SKM-1 treated with dmso at 0.1 percent for 144 hours (cell line): ENCODE measurements around the gene SLC12A2.

ENCODE experiments used
- DNase-seq: peaks from one replicate; lab custom pipeline; 2025; ENCODE audit not compliant: unreplicated experiment; lab: John Stamatoyannopoulos, UW

Gene SLC12A2

DNA sequence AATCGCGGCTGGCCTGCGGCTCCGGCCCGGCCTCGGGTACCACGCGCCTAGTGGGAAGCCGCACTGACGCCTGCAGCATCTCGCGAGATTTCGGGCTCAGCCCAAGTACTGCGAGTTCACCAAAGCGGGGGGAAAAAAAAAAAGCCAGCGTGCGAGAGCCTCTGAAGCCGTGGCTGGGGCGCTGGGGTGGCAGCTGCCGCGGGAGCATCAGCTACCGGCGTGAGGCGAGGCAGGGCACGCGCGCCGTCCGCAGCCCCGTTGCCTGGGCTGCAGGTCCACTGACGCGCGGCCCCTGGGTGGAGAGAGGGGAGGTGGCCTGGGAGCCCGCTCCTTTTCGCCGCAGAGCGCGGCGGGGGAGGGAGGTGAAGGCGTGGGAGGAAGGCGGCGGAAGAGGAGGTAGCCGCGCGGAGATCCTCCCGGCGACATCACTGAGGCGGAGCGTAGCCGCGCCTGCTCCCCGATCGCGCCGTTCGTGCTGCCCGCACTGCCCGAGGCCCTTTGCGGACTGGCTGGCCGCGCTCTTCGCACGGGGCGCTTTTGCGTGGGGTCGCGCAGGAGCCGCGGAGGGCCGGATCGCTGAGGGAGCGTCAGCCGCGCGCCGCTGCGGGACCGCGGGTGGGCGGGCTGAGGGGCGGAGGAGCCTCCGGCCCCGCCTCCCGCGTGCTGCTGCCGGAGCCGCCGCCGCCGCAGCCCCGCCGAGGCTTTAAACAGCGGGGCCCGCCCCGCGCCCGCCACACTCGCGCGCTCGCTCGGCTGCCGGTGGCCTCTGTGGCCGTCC, at the start of gene SLC12A2:
TSS of gene SLC12A2 (plus strand) at position 734 of the 778 bp plus-strand sequence. CDS start 189 bp downstream, outside the sequence.
- peak; percentile 85 for DNase-seq

DNA sequence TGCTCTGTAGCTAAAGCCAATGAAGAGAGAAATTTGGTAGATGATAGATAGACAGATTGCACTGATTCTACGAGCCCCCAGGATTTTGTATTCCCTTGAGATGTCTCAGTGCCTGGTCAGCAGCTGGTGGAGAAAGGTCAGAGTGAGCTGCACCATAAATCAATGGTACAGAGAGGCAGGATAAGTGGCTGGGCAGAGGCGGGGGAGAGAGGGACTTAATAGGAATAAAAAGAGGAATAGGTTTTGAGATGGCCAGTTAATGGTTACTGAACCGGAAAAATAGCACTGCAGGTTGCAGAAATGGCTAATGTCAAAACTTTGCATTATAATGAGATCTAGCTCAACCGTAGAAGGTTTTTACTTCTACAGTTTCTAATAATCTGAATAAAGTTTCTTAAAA, 47.9 kb upstream of the SLC12A2 start:
- no peak for DNase-seq

DNA sequence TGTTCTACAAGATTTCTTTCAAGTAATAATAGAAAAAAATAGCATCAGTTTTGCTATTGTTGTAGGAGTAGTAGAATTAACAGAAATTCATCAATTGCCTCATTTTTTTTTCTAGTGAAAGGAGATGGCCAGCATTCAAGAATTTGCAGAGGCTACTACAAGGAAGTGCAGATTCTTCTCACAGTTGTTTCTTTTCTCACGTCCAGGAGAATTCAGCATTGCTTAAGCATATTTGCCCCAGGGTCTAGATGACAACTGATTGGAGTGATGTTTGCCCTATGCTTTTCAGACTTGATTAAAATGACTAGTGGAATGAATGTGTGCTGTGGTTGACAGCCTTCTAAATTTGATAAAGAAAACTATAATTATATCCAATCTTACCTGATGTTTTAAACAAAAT, 46.6 kb upstream of the SLC12A2 start:
- DNase-seq, result no peak

DNA sequence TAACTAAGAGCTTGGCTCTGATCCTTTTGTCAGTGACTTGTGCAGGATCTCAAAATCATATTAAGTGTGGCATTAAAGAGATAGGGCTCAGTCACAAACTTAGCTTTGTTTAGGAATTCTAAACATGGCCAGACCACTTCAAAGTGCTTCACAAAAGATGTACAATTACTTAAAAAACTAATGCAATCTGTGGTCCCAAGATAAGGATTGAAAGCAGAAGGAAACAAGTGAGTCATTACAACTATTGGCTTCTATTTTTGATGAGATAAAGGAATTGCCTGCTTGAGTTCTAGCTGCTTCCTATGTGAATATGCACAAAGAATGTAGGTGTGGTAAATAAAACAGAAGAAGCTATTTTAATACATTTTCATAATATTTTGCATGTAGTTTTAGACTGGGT, 44.9 kb upstream of the SLC12A2 start:
- DNase-seq, result no peak

DNA sequence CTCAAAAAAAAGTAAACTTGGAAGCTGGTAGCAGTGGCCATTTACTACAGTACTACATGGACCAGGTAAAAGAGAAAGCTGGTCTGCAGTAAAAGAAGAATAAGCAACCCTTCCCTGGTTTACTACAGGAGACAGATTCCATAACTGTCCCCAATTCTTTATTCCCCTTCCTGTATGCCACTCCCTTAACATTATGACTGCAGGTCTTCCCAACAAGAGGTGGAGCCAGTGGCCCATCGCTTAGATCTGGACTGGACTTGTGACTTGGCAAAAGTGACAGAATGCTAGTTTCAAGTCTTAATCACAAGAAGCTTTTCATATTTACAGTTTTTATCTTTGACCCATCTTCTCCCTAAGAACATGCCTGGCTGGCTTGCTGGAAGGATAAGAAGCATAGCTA, 42.6 kb upstream of the SLC12A2 start:
- DNase-seq, result no peak

DNA sequence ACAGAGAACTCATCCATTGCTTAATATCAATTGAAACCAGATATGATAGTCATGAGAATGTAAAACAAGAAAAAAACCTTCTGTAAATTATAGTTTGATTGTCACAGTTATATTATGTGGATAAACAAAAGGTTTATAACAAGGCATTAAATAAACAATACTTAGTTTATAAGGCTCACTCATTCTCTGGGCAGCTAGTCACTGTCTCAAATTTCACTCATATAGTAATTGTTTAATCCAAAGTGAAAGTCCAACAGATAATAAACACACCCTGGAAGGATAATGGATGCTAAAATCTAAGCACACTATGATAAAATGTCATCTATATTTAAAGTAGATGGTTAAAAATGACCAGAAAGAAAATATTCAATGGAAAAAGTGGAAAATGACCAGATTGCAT, 30.8 kb upstream of the SLC12A2 start:
- DNase-seq, result no peak

DNA sequence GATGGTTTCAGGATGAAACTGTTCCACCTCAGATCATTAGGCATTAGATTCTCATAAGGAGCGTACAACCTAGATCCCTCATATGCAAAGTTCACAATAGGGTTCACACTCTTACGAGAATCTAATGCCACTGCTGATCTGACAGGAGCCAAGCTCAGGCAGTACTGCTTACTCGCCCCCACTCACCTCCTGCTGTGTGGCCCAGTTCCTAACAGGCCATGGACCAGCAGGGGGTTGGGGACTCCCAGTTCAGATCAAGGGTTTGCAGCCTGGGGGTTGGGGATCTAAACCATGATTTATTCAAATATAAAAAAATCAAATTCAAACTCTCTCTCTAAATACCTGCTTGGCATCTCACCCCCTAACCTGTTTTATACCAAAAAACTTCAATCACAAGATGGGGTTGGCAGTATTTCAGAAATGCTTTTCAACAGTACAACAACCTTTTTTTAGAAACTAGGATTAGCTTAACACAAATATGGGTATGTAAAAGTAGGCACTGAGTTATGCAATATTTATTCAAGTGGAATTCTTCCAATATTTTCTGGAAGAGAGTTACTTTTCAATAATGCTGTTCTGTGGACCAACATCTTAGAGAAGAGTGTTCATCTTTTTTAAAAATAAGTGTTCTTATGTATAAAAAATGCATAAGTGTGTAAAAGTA, 30.1 kb upstream of the SLC12A2 start:
- DNase-seq, result no peak

DNA sequence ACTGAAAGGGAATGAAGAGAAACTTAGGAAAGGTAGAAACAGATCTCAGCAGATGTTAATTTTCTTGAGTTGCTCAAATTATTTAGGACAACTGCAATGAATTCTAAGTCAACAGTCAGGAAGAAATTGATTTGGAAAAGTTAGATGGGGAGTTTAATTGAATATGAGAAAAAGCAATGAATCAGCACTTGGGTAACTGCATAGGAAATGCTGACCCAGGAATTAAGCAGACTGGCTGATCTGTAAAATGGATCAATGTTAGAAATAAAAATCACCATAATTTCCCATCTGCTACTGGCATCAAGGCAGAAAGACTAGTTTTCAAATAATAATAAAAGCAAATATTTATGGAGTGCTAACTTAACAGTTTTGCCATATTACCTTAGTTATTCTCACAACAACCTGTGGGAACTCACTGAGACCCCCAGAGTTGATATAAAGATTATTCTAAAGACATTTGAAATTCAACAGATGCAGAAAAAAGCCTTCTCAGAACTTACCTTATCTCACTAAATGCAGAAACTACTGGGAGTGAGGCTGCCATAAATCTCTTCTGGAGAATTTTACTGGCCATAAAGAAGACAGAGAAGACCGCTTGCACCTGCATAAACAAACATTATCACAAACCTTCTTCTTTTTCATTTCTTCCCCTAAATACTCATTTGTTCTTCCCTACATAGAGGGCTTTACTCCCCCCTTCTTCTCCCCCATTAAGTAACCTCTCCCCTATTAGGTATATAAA, 22.8 kb upstream of the SLC12A2 start:
- no peak for DNase-seq

DNA sequence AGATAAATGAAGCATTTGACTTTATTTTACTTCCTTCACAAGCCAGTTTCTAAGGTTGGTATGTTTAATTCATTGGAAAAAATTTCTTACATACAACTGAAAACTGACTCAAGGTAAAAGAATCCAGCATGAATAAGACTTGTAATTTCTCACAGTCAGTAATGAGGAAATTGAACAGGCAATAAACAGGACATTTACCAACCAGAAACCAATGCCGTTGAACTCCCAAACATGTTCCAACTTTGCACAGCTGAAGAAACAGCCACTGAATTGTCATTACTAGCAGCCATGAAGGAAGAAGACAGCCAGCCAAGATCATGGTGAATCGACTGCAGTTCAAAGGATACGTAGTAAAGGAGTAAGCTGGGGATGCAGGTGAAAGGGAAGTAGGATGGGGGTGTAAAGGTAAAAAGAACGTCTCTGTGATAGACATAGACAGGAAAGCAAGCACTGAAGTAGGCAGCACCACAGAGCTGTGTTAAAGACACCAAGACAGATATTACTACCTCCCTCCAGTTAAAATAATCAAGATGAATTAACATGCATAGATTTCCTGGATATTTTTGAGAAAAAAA, 21.3 kb upstream of the SLC12A2 start:
- no peak for DNase-seq

DNA sequence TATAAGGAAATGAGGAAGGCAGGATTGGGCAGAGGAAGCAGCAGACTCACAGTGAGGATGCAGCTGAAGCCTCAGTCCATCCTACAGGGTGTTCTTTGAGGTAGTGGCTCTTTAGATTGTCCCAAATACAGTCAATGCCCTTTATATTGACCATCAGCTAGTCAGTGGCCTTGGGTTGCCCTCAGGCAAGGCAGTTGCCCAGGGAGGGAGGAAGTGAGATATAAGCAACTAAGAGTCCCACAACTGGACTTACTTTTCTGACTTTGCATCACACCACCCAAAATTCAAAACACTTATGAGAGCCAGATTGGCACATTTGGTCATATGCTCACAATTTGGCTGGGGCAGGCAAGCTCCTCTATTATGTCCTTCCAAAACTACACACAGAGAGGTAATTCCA, 9.4 kb upstream of the SLC12A2 start:
- DNase-seq, result no peak

DNA sequence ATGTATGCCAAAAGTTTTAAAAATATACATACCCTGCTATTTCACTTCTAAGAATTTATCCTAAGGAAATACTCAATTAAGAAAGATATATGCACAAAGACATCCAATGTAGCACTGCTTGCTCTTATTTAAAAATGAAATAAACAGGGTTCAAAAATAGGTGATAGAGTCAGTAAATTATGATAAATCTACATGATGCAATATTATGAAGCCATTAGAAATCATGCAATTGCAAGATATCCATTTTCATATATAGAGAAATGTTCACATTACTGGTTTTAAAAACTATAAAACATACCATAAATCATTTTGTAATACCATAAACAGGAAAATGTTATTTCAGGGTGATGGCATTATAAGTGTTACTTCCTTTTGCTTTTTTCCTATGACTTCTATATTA, 8.6 kb upstream of the SLC12A2 start:
- DNase-seq, result no peak

DNA sequence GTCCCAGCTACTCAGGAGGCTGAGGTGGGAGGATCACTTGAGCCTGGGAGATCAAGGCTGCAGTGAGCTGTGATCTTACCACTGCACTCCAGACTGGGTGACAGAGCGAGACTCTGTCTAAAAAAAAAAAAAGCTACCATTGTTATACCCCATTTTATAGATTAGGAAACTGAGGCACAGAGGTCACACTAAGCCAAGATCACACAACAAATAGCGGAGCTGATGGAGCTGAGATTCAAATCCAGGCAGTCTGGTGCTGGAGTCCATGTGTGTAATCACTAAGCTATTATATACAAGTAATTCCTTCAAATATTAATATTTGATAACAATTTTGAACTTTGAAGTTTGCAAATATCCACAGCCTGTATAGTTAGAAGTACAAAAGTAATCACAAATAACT, 6.0 kb upstream of the SLC12A2 start:
- no peak for DNase-seq

DNA sequence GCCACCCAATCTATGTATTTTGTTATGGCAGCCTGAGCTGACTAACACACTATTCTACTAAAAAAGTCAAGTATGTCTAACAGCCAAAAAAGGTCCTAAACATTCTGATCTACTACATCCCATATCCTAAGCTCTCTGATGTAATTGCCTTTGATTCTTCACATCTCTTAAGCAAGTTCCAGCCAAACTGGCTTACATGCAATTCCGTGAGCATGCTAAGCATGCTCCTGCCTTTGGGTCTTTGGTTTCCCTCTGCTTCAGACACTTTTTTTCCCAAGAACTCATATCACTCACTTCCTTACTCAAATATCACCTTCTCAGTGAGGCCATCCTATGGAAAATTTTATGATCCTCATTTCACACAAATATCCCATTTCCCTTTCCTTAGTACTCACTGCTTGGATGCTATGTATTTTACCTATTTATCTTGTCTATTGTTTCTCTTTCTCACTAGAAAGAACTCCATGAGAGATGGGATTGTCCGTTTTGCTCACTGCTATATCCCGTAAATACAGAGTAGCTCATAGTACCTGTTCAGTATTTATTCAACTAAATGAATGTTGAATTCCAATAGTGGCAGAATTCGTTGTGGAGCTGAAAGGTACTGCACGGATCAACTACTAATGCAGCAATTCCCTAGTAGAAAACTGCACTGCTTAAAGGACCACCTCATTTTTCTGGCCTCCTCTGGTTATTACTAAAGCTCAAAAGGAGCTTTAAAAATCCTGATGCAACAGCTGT, 2.3 kb upstream of the SLC12A2 start:
- no peak for DNase-seq

DNA sequence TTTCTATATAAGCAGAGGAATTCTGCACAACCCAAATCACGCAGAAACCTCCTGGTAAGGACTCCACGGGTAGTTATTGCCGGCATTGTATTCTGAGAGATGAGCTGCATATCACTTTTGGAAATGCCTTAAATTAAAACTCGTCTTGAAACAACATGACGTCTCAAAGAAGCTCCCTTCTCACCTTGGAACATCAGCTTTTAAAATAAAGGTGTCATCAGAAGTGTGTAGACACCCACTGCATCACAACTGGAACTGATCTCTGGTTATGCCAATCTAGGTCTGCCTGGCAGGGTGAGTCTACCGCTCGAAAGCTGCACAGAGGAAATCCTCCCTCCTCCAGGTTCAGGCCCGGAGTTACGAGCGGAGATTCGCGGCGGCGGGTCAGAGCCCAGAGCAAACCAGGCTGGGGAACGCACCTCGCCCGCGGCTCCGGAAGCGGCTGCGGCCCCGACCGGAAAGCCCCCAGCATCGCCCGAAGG, 974 bp upstream of the SLC12A2 start:
- DNase-seq, result no peak

DNA sequence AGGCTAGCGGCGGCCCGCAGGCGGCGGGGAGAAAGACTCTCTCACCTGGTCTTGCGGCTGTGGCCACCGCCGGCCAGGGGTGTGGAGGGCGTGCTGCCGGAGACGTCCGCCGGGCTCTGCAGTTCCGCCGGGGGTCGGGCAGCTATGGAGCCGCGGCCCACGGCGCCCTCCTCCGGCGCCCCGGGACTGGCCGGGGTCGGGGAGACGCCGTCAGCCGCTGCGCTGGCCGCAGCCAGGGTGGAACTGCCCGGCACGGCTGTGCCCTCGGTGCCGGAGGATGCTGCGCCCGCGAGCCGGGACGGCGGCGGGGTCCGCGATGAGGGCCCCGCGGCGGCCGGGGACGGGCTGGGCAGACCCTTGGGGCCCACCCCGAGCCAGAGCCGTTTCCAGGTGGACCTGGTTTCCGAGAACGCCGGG, 253 bp downstream of the SLC12A2 start:
- no peak for DNase-seq

DNA sequence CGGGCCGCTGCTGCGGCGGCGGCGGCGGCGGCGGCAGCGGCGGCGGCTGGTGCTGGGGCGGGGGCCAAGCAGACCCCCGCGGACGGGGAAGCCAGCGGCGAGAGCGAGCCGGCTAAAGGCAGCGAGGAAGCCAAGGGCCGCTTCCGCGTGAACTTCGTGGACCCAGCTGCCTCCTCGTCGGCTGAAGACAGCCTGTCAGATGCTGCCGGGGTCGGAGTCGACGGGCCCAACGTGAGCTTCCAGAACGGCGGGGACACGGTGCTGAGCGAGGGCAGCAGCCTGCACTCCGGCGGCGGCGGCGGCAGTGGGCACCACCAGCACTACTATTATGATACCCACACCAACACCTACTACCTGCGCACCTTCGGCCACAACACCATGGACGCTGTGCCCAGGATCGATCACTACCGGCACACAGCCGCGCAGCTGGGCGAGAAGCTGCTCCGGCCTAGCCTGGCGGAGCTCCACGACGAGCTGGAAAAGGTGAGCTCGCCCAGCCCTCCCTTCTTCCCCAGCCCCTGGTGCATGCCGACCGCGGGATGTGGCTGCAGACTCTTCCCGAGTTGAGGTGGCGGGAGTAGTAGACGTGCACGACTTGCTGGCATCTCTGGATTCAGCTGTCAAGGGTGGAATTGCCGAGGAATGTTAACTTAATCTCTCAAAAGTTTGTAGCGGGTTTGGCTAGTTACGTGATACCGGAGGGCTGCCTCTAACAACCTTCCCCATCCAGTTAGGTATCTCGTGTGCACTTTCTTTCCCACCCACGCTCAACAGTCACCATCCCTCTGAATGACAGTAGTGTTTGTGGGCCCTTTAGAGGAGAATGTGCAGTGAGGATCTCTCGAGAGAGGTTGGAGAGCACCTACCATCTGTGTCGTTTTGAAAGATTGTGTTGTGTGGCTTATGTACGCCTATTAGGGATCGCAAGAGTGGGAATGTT, 932 bp downstream of the SLC12A2 start:
- DNase-seq, result no peak

DNA sequence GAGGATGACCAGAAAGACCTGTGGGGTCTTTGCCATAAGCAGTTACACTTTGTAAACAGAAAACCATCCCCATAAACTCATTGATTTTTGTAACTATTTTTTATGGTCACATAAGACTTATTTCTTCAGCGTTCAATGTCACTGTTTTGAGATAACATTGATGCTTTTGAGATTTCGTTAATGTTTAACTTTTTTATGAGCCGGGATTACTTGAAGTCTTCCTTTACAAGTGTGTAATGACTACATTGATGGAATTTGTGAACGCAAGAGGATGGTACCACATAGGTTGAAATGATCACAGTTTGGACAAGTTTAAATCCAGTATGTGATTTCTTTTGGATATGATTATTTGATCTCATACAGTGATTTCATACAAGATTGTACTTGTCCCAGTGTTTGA, 1.8 kb downstream of the SLC12A2 start:
- DNase-seq, result no peak

DNA sequence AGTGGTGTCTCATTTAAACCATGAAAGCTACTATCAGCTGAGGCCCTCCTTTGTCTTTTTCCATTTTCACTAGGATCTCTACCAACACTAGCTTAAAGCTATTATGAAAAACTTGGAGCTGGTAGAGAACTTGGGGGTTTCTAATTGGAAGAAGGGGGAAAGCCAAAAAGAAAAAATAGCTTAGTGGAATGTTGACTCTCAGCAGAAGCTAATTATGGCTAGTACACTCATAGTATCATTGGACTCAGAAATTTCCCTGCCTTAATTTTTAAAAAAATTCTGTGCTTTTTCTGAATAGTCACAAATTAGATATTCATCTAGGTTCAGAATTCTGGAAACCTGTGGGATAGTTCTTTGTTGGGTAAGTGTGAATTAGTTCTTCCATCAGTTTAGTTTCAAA, 8.0 kb downstream of the SLC12A2 start:
- DNase-seq, result no peak

DNA sequence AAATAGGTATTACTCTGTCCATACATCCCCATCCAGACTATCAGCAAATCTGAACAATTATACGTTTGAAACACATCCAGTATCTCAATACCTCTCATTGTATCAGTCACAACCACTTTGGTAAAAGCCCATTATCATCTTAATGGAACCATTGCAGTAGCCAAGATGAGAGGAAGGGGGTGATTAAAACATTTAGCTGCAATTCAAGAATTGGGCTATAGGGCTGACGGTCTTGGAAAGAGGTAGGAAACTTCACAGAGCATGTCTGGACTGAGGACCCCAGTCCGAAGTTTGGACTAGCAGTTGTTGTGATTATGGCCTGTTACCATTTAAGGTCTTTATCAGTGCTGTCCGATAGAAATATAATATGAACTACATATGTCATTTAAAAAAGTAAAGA, 8.6 kb downstream of the SLC12A2 start:
- DNase-seq, result no peak

DNA sequence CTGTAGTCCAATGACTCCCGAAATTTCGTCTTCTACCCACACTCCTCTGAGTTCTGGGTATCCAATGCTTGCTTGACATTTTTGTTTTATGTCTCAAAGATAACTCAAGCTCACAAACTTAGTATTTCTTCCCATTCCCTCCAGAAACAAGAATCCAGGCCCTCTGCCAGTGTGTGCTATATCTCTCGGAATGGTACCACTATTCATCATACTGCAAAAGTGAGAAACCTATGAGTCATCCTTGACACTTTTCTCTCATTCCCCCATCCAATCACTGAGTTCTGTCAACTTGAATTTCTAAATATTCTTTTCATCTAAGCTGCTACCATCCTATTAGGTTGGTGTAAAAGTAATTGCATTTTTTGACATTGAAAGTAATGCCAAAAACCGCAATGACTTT, 9.8 kb downstream of the SLC12A2 start:
- DNase-seq, result no peak
